ENCODE results near the gene RAB3B.

DNA sequence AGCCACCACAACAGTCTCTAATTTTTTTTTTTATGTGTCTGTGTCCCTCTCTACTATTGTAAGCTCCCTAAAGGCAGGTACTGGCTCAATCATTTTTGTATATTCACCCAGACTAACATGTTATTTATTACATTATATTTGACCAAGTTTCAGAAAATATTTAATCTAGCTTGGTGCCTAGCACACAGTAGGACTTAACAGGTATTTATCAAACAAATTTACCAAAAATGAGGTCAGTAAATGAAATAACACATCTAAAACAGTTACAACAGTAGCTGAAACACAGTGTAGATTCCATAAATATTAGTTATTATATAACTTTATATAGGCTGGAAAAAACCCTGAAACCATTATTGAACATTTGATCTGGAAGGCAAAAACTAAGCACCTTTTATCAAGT is 114.7 kb downstream of the RAB3B start:
- TF ChIP-seq, protein P1, sequence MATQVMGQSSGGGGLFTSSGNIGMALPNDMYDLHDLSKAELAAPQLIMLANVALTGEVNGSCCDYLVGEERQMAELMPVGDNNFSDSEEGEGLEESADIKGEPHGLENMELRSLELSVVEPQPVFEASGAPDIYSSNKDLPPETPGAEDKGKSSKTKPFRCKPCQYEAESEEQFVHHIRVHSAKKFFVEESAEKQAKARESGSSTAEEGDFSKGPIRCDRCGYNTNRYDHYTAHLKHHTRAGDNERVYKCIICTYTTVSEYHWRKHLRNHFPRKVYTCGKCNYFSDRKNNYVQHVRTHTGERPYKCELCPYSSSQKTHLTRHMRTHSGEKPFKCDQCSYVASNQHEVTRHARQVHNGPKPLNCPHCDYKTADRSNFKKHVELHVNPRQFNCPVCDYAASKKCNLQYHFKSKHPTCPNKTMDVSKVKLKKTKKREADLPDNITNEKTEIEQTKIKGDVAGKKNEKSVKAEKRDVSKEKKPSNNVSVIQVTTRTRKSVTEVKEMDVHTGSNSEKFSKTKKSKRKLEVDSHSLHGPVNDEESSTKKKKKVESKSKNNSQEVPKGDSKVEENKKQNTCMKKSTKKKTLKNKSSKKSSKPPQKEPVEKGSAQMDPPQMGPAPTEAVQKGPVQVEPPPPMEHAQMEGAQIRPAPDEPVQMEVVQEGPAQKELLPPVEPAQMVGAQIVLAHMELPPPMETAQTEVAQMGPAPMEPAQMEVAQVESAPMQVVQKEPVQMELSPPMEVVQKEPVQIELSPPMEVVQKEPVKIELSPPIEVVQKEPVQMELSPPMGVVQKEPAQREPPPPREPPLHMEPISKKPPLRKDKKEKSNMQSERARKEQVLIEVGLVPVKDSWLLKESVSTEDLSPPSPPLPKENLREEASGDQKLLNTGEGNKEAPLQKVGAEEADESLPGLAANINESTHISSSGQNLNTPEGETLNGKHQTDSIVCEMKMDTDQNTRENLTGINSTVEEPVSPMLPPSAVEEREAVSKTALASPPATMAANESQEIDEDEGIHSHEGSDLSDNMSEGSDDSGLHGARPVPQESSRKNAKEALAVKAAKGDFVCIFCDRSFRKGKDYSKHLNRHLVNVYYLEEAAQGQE (IDR thresholded peaks at IDR 0.05; ENCODE audit: insufficient read depth in 1 of 2, low read depth in 2 of 2, low read length in 2 of 2) = no peak
- no peak for TF ChIP-seq TAF1 (IDR thresholded peaks at IDR 0.05; ENCODE audit: borderline replicate concordance, insufficient read depth, low read length)

Data from PFSK-1 (cell line).